Ascending aorta (tissue), 2 donors: ENCODE measurements around the gene EPB41L4B. TPM values are rescaled to one million over a fixed set of nuclear protein-coding genes. Genes with fewer than 3 reads are reported as not detected.

ENCODE experiments used
- DNase-seq, 2 donors: peaks; one replicate each; pipeline ENCODE4 v3.0.0-alpha.2; 2019; ENCODE audit warnings: low spot score in 2 of 2
- H3K27ac ChIP-seq, 2 donors: fragments of 200-600 bp; sonication (generic); one replicate each; pipeline ENCODE4 v1.5.1; 2016 to 2017; ENCODE audit warnings: mild to moderate bottlenecking in 1 of 2
- H3K27me3 ChIP-seq: fragments of 200-600 bp; sonication (generic); one replicate; pipeline ENCODE4 v1.5.1; 2017
- H3K36me3 ChIP-seq, 2 donors: fragments of 200-600 bp; sonication (generic); one replicate each; pipeline ENCODE4 v1.5.1; 2016
- H3K4me1 ChIP-seq, 2 donors: fragments of 200-600 bp; sonication (generic); one replicate each; pipeline ENCODE4 v1.5.1; 2016 to 2017; ENCODE audit warnings: mild to moderate bottlenecking in 1 of 2
- H3K4me3 ChIP-seq, 2 donors: fragments of 200-600 bp; sonication (generic); one replicate each; pipeline ENCODE4 v1.5.1; 2016 to 2017; ENCODE audit warnings: mild to moderate bottlenecking in 1 of 2
- H3K9me3 ChIP-seq, 2 donors: fragments of 200-600 bp; sonication (generic); one replicate each; pipeline ENCODE4 v1.5.1; 2016
- CTCF ChIP-seq, 3 experiments: fragments of 200-600 bp in 2 of 3; fragments of 450-650 bp in 1 of 3; sonication (generic) in 2 of 3; IDR thresholded peaks; one replicate each; pipeline ENCODE4 v1.5.1; 2016 to 2019; ENCODE audit warnings: antibody characterized with exemption in 3 of 3, mild to moderate bottlenecking in 1 of 3, moderate library complexity in 1 of 3
- intact Hi-C: fragments of 100-400 bp; cut with DNase I; formaldehyde crosslinking; loops from one replicate; pipeline ENCODE4 v1.15.1; 2023
- total RNA-seq: library from RNA; depleted of rRNA; stranded (reverse); fragments of >200 nt; gene quantifications from one replicate; pipeline ENCODE4 v1.1.0, GENCODE V29; 2016

EPB41L4B gene
- total RNA-seq, 1 donor from 2014 or later: not detected

GRCh38 chr9:109149089-109149488 is 171.8 kb downstream of the EPB41L4B start:
- Histone ChIP-seq H3K4me1 (no peaks in the 10 kb centered on the region), H3K27ac (no peak overlapping the region), H3K4me3 (no peak overlapping the region), H3K36me3 (no peaks in the 10 kb centered on the region), H3K9me3 (peaks cover 0 to 6% of the 10 kb centered on the region in 2 donors), H3K27me3 (no peaks in the 10 kb centered on the region)
- intact Hi-C loops: no loop called here
- DNase-seq: no peak
- TF ChIP-seq CTCF (IDR thresholded peaks at IDR 0.05): no peak

- Histone ChIP-seq H3K27me3 (no peaks in the 10 kb centered on the region), H3K4me1 (no peaks in the 10 kb centered on the region), H3K4me3 (no peak overlapping the region), H3K9me3 (no peaks in the 10 kb centered on the region), H3K36me3 (no peaks in the 10 kb centered on the region), H3K27ac (no peak overlapping the region)
- no peak for DNase-seq
- intact Hi-C loops: no loop called here
- TF ChIP-seq CTCF (IDR thresholded peaks at IDR 0.05): no peak
These were observed 175.8 kb downstream of the EPB41L4B start for GRCh38 chr9:109145051-109145450.

- no peaks in the 10 kb centered on the region for H3K4me1 ChIP-seq
- H3K36me3 ChIP-seq: no peaks in the 10 kb centered on the region
- no peak for TF ChIP-seq CTCF (IDR thresholded peaks at IDR 0.05)
- intact Hi-C loops: no loop called here
- no peak for DNase-seq
- no peaks in the 10 kb centered on the region for H3K27me3 ChIP-seq
- H3K9me3 ChIP-seq: no peaks in the 10 kb centered on the region
- H3K4me3 ChIP-seq: no peak overlapping the region
- H3K27ac ChIP-seq: no peak overlapping the region
These were observed 176.8 kb downstream of the EPB41L4B start for GRCh38 chr9:109143881-109144562.

GRCh38 chr9:109141375-109141774 is 179.5 kb downstream of the EPB41L4B start:
- DNase-seq: no peak
- no peaks in the 10 kb centered on the region for H3K36me3 ChIP-seq
- no peak overlapping the region for H3K4me3 ChIP-seq
- no peaks in the 10 kb centered on the region for H3K9me3 ChIP-seq
- intact Hi-C loops: no loop called here
- TF ChIP-seq CTCF (IDR thresholded peaks at IDR 0.05): no peak
- H3K27ac ChIP-seq: no peak overlapping the region
- H3K4me1 ChIP-seq: no peaks in the 10 kb centered on the region
- no peaks in the 10 kb centered on the region for H3K27me3 ChIP-seq

GRCh38 chr9:109139851-109140250 is 181.0 kb downstream of the EPB41L4B start:
- intact Hi-C loops: no loop called here
- Histone ChIP-seq H3K9me3 (no peaks in the 10 kb centered on the region), H3K4me1 (no peaks in the 10 kb centered on the region), H3K36me3 (no peaks in the 10 kb centered on the region), H3K27ac (no peak overlapping the region), H3K27me3 (no peaks in the 10 kb centered on the region), H3K4me3 (no peak overlapping the region)
- TF ChIP-seq CTCF (IDR thresholded peaks at IDR 0.05): no peak
- DNase-seq: no peak

- Histone ChIP-seq H3K36me3 (no peaks in the 10 kb centered on the region), H3K4me3 (no peak overlapping the region), H3K9me3 (no peaks in the 10 kb centered on the region), H3K4me1 (no peaks in the 10 kb centered on the region), H3K27me3 (no peaks in the 10 kb centered on the region), H3K27ac (no peak overlapping the region)
- no peak for TF ChIP-seq CTCF (IDR thresholded peaks at IDR 0.05)
- intact Hi-C loops: no loop called here
- DNase-seq: no peak
These were observed 182.4 kb downstream of the EPB41L4B start for GRCh38 chr9:109138421-109138820.
